ENCODE measurements around the gene RERG. TPM values are rescaled to one million over a fixed set of nuclear protein-coding genes. Genes with fewer than 3 reads are reported as not detected.
A peak's percentile ranks its signal among the peaks of the same experiment; 100 is the strongest.

Gene RERG
- total RNA-seq, 1 donor from 2014 or later, result 0.14 TPM

GRCh38 chr12:15151161-15152091 lies 69.8 kb downstream of the RERG start:
- H3K4me3 Mint-ChIP-seq (ENCODE audit: unreplicated experiment), result no peak overlapping the region
- H3K36me3 Mint-ChIP-seq (ENCODE audit: low read depth, unreplicated experiment), result no peaks in the 10 kb centered on the region
- Histone ChIP-seq H3K79me2 (ENCODE audit: insufficient read depth, low read length) (no peaks in the 10 kb centered on the region), H4K20me1 (ENCODE audit: insufficient read depth, low read length) (no peaks in the 10 kb centered on the region), H2AFZ (ENCODE audit: low read depth, low read length) (no peak overlapping the region), H3K4me3 (ENCODE audit: insufficient read depth, low read depth, low read length) (no peak overlapping the region), H3K4me2 (ENCODE audit: low read length) (no peak overlapping the region), H3K27me3 (ENCODE audit: insufficient read depth, low read length) (no peaks in the 10 kb centered on the region), H3K4me1 (ENCODE audit: insufficient read depth, low read length) (peaks cover 8% of the 10 kb centered on the region), H3K27ac (ENCODE audit: low read depth, low read length) (no peak overlapping the region), H3K9ac (ENCODE audit: low read length) (no peak overlapping the region), H3K36me3 (ENCODE audit: insufficient read depth, low read length) (no peaks in the 10 kb centered on the region), H3K9me3 (ENCODE audit: insufficient read depth, low read depth, low read length) (no peaks in the 10 kb centered on the region)
- FAIRE-seq (no peak), DNase-seq (ENCODE audit: low read depth) (no peak)
- H3K27me3 Mint-ChIP-seq (ENCODE audit: low read depth, unreplicated experiment), result peaks cover 7% of the 10 kb centered on the region
- no peaks in the 10 kb centered on the region for H3K9me3 Mint-ChIP-seq (ENCODE audit: unreplicated experiment)
- H3K27ac Mint-ChIP-seq (ENCODE audit: unreplicated experiment), result no peak overlapping the region
- peaks cover 2% of the 10 kb centered on the region for H3K4me1 Mint-ChIP-seq (ENCODE audit: low read depth, unreplicated experiment)
- TF ChIP-seq EZH2 (IDR thresholded peaks at IDR 0.05; ENCODE audit: insufficient read depth, low read length) (no peak), CTCF (IDR thresholded peaks at IDR 0.05; ENCODE audit: insufficient read depth, low read depth, low read length) (peak; percentile 45)

- Mint-ChIP-seq H3K4me1 (ENCODE audit: low read depth, unreplicated experiment) (no peaks in the 10 kb centered on the region), H3K9me3 (ENCODE audit: unreplicated experiment) (no peaks in the 10 kb centered on the region), H3K27ac (ENCODE audit: unreplicated experiment) (no peak overlapping the region), H3K27me3 (ENCODE audit: low read depth, unreplicated experiment) (peaks cover 7% of the 10 kb centered on the region), H3K36me3 (ENCODE audit: low read depth, unreplicated experiment) (no peaks in the 10 kb centered on the region), H3K4me3 (ENCODE audit: unreplicated experiment) (no peak overlapping the region)
- Histone ChIP-seq H3K79me2 (ENCODE audit: insufficient read depth, low read length) (no peaks in the 10 kb centered on the region), H3K27ac (ENCODE audit: low read depth, low read length) (no peak overlapping the region), H2AFZ (ENCODE audit: low read depth, low read length) (no peak overlapping the region), H4K20me1 (ENCODE audit: insufficient read depth, low read length) (no peaks in the 10 kb centered on the region), H3K4me2 (ENCODE audit: low read length) (no peak overlapping the region), H3K36me3 (ENCODE audit: insufficient read depth, low read length) (no peaks in the 10 kb centered on the region), H3K4me1 (ENCODE audit: insufficient read depth, low read length) (no peaks in the 10 kb centered on the region), H3K4me3 (ENCODE audit: insufficient read depth, low read depth, low read length) (no peak overlapping the region), H3K27me3 (ENCODE audit: insufficient read depth, low read length) (no peaks in the 10 kb centered on the region), H3K9ac (ENCODE audit: low read length) (no peak overlapping the region), H3K9me3 (ENCODE audit: insufficient read depth, low read depth, low read length) (no peaks in the 10 kb centered on the region)
- DNase-seq (ENCODE audit: low read depth) (no peak), FAIRE-seq (no peak)
- TF ChIP-seq CTCF (IDR thresholded peaks at IDR 0.05; ENCODE audit: insufficient read depth, low read depth, low read length), result no peak
- TF ChIP-seq EZH2 (IDR thresholded peaks at IDR 0.05; ENCODE audit: insufficient read depth, low read length), result no peak
Observed at GRCh38 chr12:15146585-15146984, 74.6 kb downstream of the RERG start.

- H3K79me2 ChIP-seq (ENCODE audit: insufficient read depth, low read length), result no peaks in the 10 kb centered on the region
- no peaks in the 10 kb centered on the region for H3K4me1 ChIP-seq (ENCODE audit: insufficient read depth, low read length)
- Mint-ChIP-seq H3K27ac (ENCODE audit: unreplicated experiment) (no peak overlapping the region), H3K27me3 (ENCODE audit: low read depth, unreplicated experiment) (peaks cover 7% of the 10 kb centered on the region), H3K9me3 (ENCODE audit: unreplicated experiment) (no peaks in the 10 kb centered on the region), H3K36me3 (ENCODE audit: low read depth, unreplicated experiment) (no peaks in the 10 kb centered on the region), H3K4me1 (ENCODE audit: low read depth, unreplicated experiment) (no peaks in the 10 kb centered on the region), H3K4me3 (ENCODE audit: unreplicated experiment) (no peak overlapping the region)
- no peak for TF ChIP-seq CTCF (IDR thresholded peaks at IDR 0.05; ENCODE audit: insufficient read depth, low read depth, low read length)
- no peak for TF ChIP-seq EZH2 (IDR thresholded peaks at IDR 0.05; ENCODE audit: insufficient read depth, low read length)
- no peak for DNase-seq (ENCODE audit: low read depth)
- no peak overlapping the region for H2AFZ ChIP-seq (ENCODE audit: low read depth, low read length)
- no peak overlapping the region for H3K4me2 ChIP-seq (ENCODE audit: low read length)
- no peaks in the 10 kb centered on the region for H3K9me3 ChIP-seq (ENCODE audit: insufficient read depth, low read depth, low read length)
- H3K36me3 ChIP-seq (ENCODE audit: insufficient read depth, low read length), result no peaks in the 10 kb centered on the region
- no peak overlapping the region for H3K27ac ChIP-seq (ENCODE audit: low read depth, low read length)
- H4K20me1 ChIP-seq (ENCODE audit: insufficient read depth, low read length), result no peaks in the 10 kb centered on the region
- H3K4me3 ChIP-seq (ENCODE audit: insufficient read depth, low read depth, low read length), result no peak overlapping the region
- FAIRE-seq, result no peak
- no peaks in the 10 kb centered on the region for H3K27me3 ChIP-seq (ENCODE audit: insufficient read depth, low read length)
- H3K9ac ChIP-seq (ENCODE audit: low read length), result no peak overlapping the region
Observed at GRCh38 chr12:15143467-15143866, 77.8 kb downstream of the RERG start.

Data from astrocyte (in vitro differentiated cells and primary cell).